NCI-H1105 treated with DMSO at 0.1 percent for 48 hours (cell line): Measurements from ENCODE around the gene COPS8.

Experiments
- DNase-seq: peaks from one replicate; lab custom pipeline; 2025; lab: John Stamatoyannopoulos, UW

COPS8 gene

GRCh38 chr2:237065071-237065377 is 20.7 kb upstream of the COPS8 start:
- no peak for DNase-seq

- DNase-seq: no peak
These were observed 19.3 kb upstream of the COPS8 start for GRCh38 chr2:237066396-237066795.

GRCh38 chr2:237068005-237068576 is 17.6 kb upstream of the COPS8 start:
- DNase-seq: no peak

GRCh38 chr2:237072067-237072931 is 13.4 kb upstream of the COPS8 start:
- DNase-seq: peak; percentile 17

- DNase-seq: no peak
These were observed 12.1 kb upstream of the COPS8 start for GRCh38 chr2:237073552-237073951.

GRCh38 chr2:237074211-237074993 is 11.3 kb upstream of the COPS8 start:
- DNase-seq: no peak

GRCh38 chr2:237075749-237076599 is 9.7 kb upstream of the COPS8 start:
- DNase-seq: no peak

- DNase-seq: no peak
These were observed 4.1 kb upstream of the COPS8 start for GRCh38 chr2:237081596-237081995.

GRCh38 chr2:237083026-237083425 is 2.7 kb upstream of the COPS8 start:
- no peak for DNase-seq

- DNase-seq: no peak
These were observed 1.2 kb upstream of the COPS8 start for GRCh38 chr2:237084444-237084843.

- DNase-seq: no peak
These were observed 5.2 kb downstream of the COPS8 start for GRCh38 chr2:237090906-237091305.

- no peak for DNase-seq
These were observed 6.2 kb downstream of the COPS8 start for GRCh38 chr2:237091779-237092436.

GRCh38 chr2:237092506-237092905 is 6.8 kb downstream of the COPS8 start:
- DNase-seq: no peak

- peak; percentile 34 for DNase-seq
These were observed 7.5 kb downstream of the COPS8 start for GRCh38 chr2:237092920-237093781.

- no peak for DNase-seq
These were observed 10.5 kb downstream of the COPS8 start for GRCh38 chr2:237096201-237096600.

GRCh38 chr2:237096911-237097310 is 11.2 kb downstream of the COPS8 start:
- no peak for DNase-seq

GRCh38 chr2:237097326-237097910 is 11.7 kb downstream of the COPS8 start:
- no peak for DNase-seq

GRCh38 chr2:237097911-237098702 is 12.4 kb downstream of the COPS8 start:
- no peak for DNase-seq

- DNase-seq: no peak
These were observed 14.1 kb downstream of the COPS8 start for GRCh38 chr2:237099804-237100203.
